Thoracic aorta (tissue), 2 donors: Measurements from ENCODE around the gene POU2AF2. TPM values are rescaled to one million over a fixed set of nuclear protein-coding genes. Genes with fewer than 3 reads are reported as not detected.

Experiments
- ATAC-seq: fragments of 150-250 bp; one replicate; pipeline ENCODE4 v1.8.0; 2017; ENCODE audit warnings: low read depth; ENCODE audit not compliant: insufficient number of reproducible peaks, low FRiP score
- DNase-seq: peaks from one replicate; pipeline ENCODE4 v3.0.0-alpha.2; 2020; ENCODE audit warnings: low spot score
- H3K27ac ChIP-seq, 2 donors: fragments of 200-600 bp; sonication (generic); 1 replicate in 1 of 2; 2 replicates in 1 of 2; pipeline ENCODE4 v1.5.1; 2016; ENCODE audit warnings: mild to moderate bottlenecking in 2 of 2, moderate library complexity in 2 of 2
- H3K27me3 ChIP-seq: fragments of 200-600 bp; sonication (generic); replicated peaks from 2 replicates; pipeline ENCODE4 v1.6.0; 2016; ENCODE audit warnings: mild to moderate bottlenecking; ENCODE audit not compliant: insufficient read depth
- H3K36me3 ChIP-seq: fragments of 200-600 bp; sonication (generic); one replicate; pipeline ENCODE4 v1.5.1; 2016
- H3K4me1 ChIP-seq, 2 donors: fragments of 200-600 bp; sonication (generic); 1 replicate in 1 of 2; 2 replicates in 1 of 2; pipeline versions ENCODE4 v1.5.1 to v1.6.0; 2016; ENCODE audit warnings: low read depth in 2 of 2, mild to moderate bottlenecking in 1 of 2; ENCODE audit not compliant: control insufficient read depth in 1 of 2
- H3K4me3 ChIP-seq: fragments of 200-600 bp; sonication (generic); 2 replicates; pipeline ENCODE4 v1.5.1; 2016; ENCODE audit warnings: mild to moderate bottlenecking
- H3K9me3 ChIP-seq: fragments of 200-600 bp; sonication (generic); 2 replicates; pipeline ENCODE4 v1.5.1; 2016
- CTCF ChIP-seq: fragments of 200-600 bp; sonication (generic); IDR thresholded peaks from one replicate; pipeline ENCODE4 v1.5.1; 2019; ENCODE audit warnings: antibody characterized with exemption
- total RNA-seq, 2 donors: library from RNA; depleted of rRNA; stranded (reverse); fragments of >200 nt; gene quantifications; one replicate each; pipeline versions ENCODE4 v1.1.0 to v1.2.3, GENCODE V29; 2016

POU2AF2 gene
- total RNA-seq, 2 donors from 2014 or later = not detected

GRCh38 chr11:111320728-111321568, 75.4 kb downstream of the POU2AF2 start:
- no peaks in the 10 kb centered on the region for H3K27me3 ChIP-seq
- H3K4me3 ChIP-seq = no peak overlapping the region
- ATAC-seq (no peak), DNase-seq (no peak)
- H3K4me1 ChIP-seq = peaks cover 10 to 32% of the 10 kb centered on the region in 2 donors
- H3K27ac ChIP-seq = peak overlapping the region in 1 of 2 donors; percentile 26
- H3K36me3 ChIP-seq = no peaks in the 10 kb centered on the region
- no peaks in the 10 kb centered on the region for H3K9me3 ChIP-seq
- TF ChIP-seq CTCF = no peak

GRCh38 chr11:111322534-111322933, 77.0 kb downstream of the POU2AF2 start:
- no peak for TF ChIP-seq CTCF
- no peak overlapping the region for H3K4me3 ChIP-seq
- no peaks in the 10 kb centered on the region for H3K36me3 ChIP-seq
- H3K27me3 ChIP-seq = no peaks in the 10 kb centered on the region
- ATAC-seq (no peak), DNase-seq (no peak)
- no peaks in the 10 kb centered on the region for H3K9me3 ChIP-seq
- peaks cover 14 to 48% of the 10 kb centered on the region in 2 donors for H3K4me1 ChIP-seq
- H3K27ac ChIP-seq = no peak overlapping the region

GRCh38 chr11:111324277-111324720, 78.8 kb downstream of the POU2AF2 start:
- H3K4me1 ChIP-seq = peaks cover 27 to 64% of the 10 kb centered on the region in 2 donors
- no peaks in the 10 kb centered on the region for H3K9me3 ChIP-seq
- H3K4me3 ChIP-seq = peak overlapping the region; percentile 42
- H3K36me3 ChIP-seq = no peaks in the 10 kb centered on the region
- ATAC-seq (peak; percentile 72), DNase-seq (no peak)
- TF ChIP-seq CTCF = no peak
- H3K27me3 ChIP-seq = no peaks in the 10 kb centered on the region
- H3K27ac ChIP-seq = peak overlapping the region; percentile 85 to 94

GRCh38 chr11:111325259-111325658, 79.7 kb downstream of the POU2AF2 start:
- TF ChIP-seq CTCF = no peak
- Histone ChIP-seq H3K27me3 (no peaks in the 10 kb centered on the region), H3K4me1 (peaks cover 31 to 74% of the 10 kb centered on the region in 2 donors), H3K27ac (peak overlapping the region; percentile 85 to 94), H3K4me3 (no peak overlapping the region), H3K36me3 (no peaks in the 10 kb centered on the region), H3K9me3 (no peaks in the 10 kb centered on the region)
- DNase-seq (no peak), ATAC-seq (no peak)

- Histone ChIP-seq H3K4me3 (no peak overlapping the region), H3K4me1 (peaks cover 44 to 78% of the 10 kb centered on the region in 2 donors), H3K27ac (peak overlapping the region; percentile 80 to 85), H3K36me3 (no peaks in the 10 kb centered on the region), H3K27me3 (no peaks in the 10 kb centered on the region), H3K9me3 (no peaks in the 10 kb centered on the region)
- DNase-seq (no peak), ATAC-seq (no peak)
- no peak for TF ChIP-seq CTCF
These were observed 81.3 kb downstream of the POU2AF2 start for GRCh38 chr11:111326824-111327223.
